ENCODE measurements around the gene BRINP2.

Gene BRINP2

GRCh38 chr1:177273141-177273540 is 102.4 kb downstream of the BRINP2 start:
- DNase-seq, result no peak

- no peak for DNase-seq
These were observed 104.0 kb downstream of the BRINP2 start for GRCh38 chr1:177274687-177275211.

GRCh38 chr1:177275736-177276135 is 105.0 kb downstream of the BRINP2 start:
- DNase-seq, result no peak

- DNase-seq, result no peak
These were observed 108.0 kb downstream of the BRINP2 start for GRCh38 chr1:177278626-177279390.

- DNase-seq, result no peak
These were observed 111.1 kb downstream of the BRINP2 start for GRCh38 chr1:177281901-177282300.

- DNase-seq, result no peak
These were observed 112.2 kb downstream of the BRINP2 start for GRCh38 chr1:177282976-177283375.

- DNase-seq, result no peak
These were observed 112.6 kb downstream of the BRINP2 start for GRCh38 chr1:177283380-177283779.

GRCh38 chr1:177286396-177286795 is 115.6 kb downstream of the BRINP2 start:
- DNase-seq, result no peak

- no peak for DNase-seq
These were observed 116.5 kb downstream of the BRINP2 start for GRCh38 chr1:177287270-177287669.

GRCh38 chr1:177287994-177288393 is 117.2 kb downstream of the BRINP2 start:
- DNase-seq, result no peak

- no peak for DNase-seq
These were observed 118.8 kb downstream of the BRINP2 start for GRCh38 chr1:177289532-177289931.

GRCh38 chr1:177300431-177300830 is 129.7 kb downstream of the BRINP2 start:
- no peak for DNase-seq

GRCh38 chr1:177301425-177302124 is 130.8 kb downstream of the BRINP2 start:
- DNase-seq, result no peak

GRCh38 chr1:177302357-177303044 is 131.7 kb downstream of the BRINP2 start:
- no peak for DNase-seq

- no peak for DNase-seq
These were observed 134.6 kb downstream of the BRINP2 start for GRCh38 chr1:177305040-177306018.

- DNase-seq, result no peak
These were observed 135.3 kb downstream of the BRINP2 start for GRCh38 chr1:177306019-177306415.

GRCh38 chr1:177306981-177307380 is 136.2 kb downstream of the BRINP2 start:
- no peak for DNase-seq

GRCh38 chr1:177307771-177308170 is 137.0 kb downstream of the BRINP2 start:
- no peak for DNase-seq

- DNase-seq, result no peak
These were observed 139.1 kb downstream of the BRINP2 start for GRCh38 chr1:177309880-177310279.

- no peak for DNase-seq
These were observed 139.6 kb downstream of the BRINP2 start for GRCh38 chr1:177310326-177310725.

- no peak for DNase-seq
These were observed 140.4 kb downstream of the BRINP2 start for GRCh38 chr1:177311111-177311510.

- no peak for DNase-seq
These were observed 140.8 kb downstream of the BRINP2 start for GRCh38 chr1:177311586-177311985.

All from activated CD4-positive, CD25-positive, alpha-beta regulatory T cell (primary cell).